Measurements from ENCODE around the gene CISTR. TPM values are rescaled to one million over a fixed set of nuclear protein-coding genes. Genes with fewer than 3 reads are reported as not detected.

Gene CISTR
- total and polyA plus RNA-seq, 2 donors (not counting 1 experiment from before 2014, with no cell fraction given) = not detected

DNA sequence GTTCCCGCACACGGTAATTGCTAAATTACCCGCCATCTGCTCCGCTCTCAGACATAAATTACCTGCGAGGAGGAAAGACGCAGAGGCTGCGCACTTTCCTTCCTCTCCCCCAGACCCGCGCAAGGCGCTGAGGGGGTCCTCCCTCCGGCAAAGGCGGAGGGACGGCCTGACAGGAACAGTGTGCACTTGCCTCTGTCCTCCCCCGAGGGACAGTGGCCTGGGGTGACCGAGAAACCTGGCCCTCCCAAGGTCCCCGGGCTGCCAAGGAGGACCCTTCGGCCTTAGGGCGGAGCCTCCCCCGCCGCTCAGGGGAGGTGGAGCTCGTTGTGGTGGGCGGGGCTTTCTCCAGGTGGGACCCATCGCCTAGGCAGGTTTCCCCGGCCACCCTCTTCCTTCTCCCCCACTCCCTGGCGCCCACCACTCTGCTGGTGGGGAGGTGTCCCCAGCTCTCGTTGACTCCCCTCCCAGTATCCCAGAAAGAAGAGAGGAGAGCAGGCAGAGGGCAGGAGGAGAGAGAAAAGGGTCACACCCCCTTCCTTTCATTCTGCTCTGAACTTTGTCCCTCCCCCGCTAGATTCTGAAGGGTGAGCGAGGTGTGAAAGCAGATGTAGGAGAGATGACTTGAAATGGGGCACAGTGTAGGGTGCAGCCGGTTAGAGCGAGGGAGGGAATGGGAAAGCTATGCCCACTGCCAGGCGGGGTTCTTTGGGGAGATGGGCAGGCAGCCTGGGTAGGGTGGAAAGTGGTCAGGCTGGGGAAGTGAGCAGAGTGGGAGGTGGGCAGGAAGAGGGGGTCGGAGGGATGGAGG, 13.2 kb downstream of the CISTR start:
- ATAC-seq (ENCODE audit: low read depth) = peak; percentile 75
- Mint-ChIP-seq H3K9me3 (ENCODE audit: insufficient read depth) (no peaks in the 10 kb centered on the region), H3K4me3 (peak overlapping the region; percentile 80), H3K27ac (no peak overlapping the region), H3K27me3 (peaks cover 64% of the 10 kb centered on the region), H3K4me1 (peaks cover 24% of the 10 kb centered on the region)
- no peaks in the 10 kb centered on the region for H3K79me2 ChIP-seq (ENCODE audit: control insufficient read depth, insufficient read depth, low read length)
- intact Hi-C loops (cut with micrococcal nuclease) = no loop called here
- no peaks in the 10 kb centered on the region for H3K36me3 ChIP-seq (replicated peaks in 1 of 2; ENCODE audit: control extremely low read depth in 1 of 2, control insufficient read depth in 1 of 2, extremely low read depth in 1 of 2, insufficient read depth in 2 of 2, low read length in 1 of 2)
- ChIA-PET POLR2A (no interaction called here), CTCF (interaction anchor here (0.9 to 11.2 kb wide), 6 partner anchors 9 to 63 kb away, joined by 4 to 191 read pairs (median 6); partner anchors contain the start of genes ATP5MC2, CALCOCO1 and CISTR)
- peaks cover 0 to 90% (median 59%) of the 10 kb centered on the region in 4 experiments for H3K27me3 ChIP-seq (replicated peaks in 1 of 4; ENCODE audit: control extremely low read depth in 1 of 4, control insufficient read depth in 3 of 4, insufficient read depth in 4 of 4, low read length in 3 of 4)
- DNase-seq = peak; percentile 58
- H3K9me3 ChIP-seq (ENCODE audit: control extremely low read depth in 1 of 3, control insufficient read depth in 2 of 3, insufficient read depth in 1 of 3, low read length in 2 of 3) = peaks cover 0 to 10% (median 0%) of the 10 kb centered on the region in 3 donors
- peak overlapping the region; percentile 50 for H3K9ac ChIP-seq (ENCODE audit: low read length)
- H3K27ac ChIP-seq (ENCODE audit: low read length in 2 of 2) = no peak overlapping the region
- H3K4me1 ChIP-seq (ENCODE audit: control insufficient read depth in 2 of 2, insufficient read depth in 2 of 2, low read length in 2 of 2) = peaks cover 27 to 33% of the 10 kb centered on the region in 2 donors
- H2AFZ ChIP-seq (ENCODE audit: insufficient read depth, low read depth, low read length, poor library complexity, severe bottlenecking) = peak overlapping the region; percentile 76
- WGBS (ENCODE audit: insufficient coverage) = 4% methylated on average over 22 of the region's 32 CpGs
- peak overlapping the region in 4 of 5 experiments; percentile 15 to 45 (median 41) for H3K4me3 ChIP-seq (ENCODE audit: control extremely low read depth in 1 of 5, extremely low read depth in 1 of 5, insufficient read depth in 1 of 5, low read depth in 2 of 5, low read length in 4 of 5)
- H4K20me1 ChIP-seq (ENCODE audit: control insufficient read depth, insufficient read depth, low read length, poor library complexity, severe bottlenecking) = no peaks in the 10 kb centered on the region
- no peak for TF ChIP-seq EZH2 (IDR thresholded peaks at IDR 0.05; ENCODE audit: borderline replicate concordance, insufficient read depth, low read depth, low read length, poor library complexity, severe bottlenecking)
- TF ChIP-seq, protein P1, sequence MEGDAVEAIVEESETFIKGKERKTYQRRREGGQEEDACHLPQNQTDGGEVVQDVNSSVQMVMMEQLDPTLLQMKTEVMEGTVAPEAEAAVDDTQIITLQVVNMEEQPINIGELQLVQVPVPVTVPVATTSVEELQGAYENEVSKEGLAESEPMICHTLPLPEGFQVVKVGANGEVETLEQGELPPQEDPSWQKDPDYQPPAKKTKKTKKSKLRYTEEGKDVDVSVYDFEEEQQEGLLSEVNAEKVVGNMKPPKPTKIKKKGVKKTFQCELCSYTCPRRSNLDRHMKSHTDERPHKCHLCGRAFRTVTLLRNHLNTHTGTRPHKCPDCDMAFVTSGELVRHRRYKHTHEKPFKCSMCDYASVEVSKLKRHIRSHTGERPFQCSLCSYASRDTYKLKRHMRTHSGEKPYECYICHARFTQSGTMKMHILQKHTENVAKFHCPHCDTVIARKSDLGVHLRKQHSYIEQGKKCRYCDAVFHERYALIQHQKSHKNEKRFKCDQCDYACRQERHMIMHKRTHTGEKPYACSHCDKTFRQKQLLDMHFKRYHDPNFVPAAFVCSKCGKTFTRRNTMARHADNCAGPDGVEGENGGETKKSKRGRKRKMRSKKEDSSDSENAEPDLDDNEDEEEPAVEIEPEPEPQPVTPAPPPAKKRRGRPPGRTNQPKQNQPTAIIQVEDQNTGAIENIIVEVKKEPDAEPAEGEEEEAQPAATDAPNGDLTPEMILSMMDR (IDR thresholded peaks at IDR 0.05) = no peak
- H3K4me2 ChIP-seq (replicated peaks; ENCODE audit: low read depth, low read length, poor library complexity, severe bottlenecking) = peak overlapping the region; percentile 81

DNA sequence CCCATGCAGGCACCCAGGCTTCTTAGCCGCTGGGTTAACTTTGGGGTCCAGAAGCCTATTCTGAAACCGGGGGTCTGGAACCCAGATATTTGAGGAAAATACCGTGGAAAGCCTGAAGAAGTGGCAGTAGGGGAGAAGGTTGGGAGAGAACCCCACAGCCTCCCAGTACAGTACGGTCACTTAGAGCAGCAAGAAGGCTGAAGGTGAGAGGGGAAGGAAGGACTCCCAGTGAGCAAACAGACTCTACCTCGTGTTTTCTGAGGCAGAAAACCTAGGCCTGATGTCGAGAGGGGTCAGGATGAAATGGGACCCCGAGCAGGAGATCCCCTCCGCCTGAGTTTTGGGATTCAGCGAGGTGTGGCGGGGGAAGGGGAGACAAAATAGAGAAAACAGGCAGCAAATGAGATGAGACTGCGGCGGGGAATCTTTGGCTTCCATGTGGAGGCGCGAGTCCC, 13.8 kb downstream of the CISTR start:
- intact Hi-C loops (cut with micrococcal nuclease) = no loop called here
- Histone ChIP-seq H3K36me3 (replicated peaks in 1 of 2; ENCODE audit: control extremely low read depth in 1 of 2, control insufficient read depth in 1 of 2, extremely low read depth in 1 of 2, insufficient read depth in 2 of 2, low read length in 1 of 2) (no peaks in the 10 kb centered on the region), H3K9me3 (ENCODE audit: control extremely low read depth in 1 of 3, control insufficient read depth in 2 of 3, insufficient read depth in 1 of 3, low read length in 2 of 3) (peaks cover 0 to 6% (median 1%) of the 10 kb centered on the region in 3 donors), H3K4me1 (ENCODE audit: control insufficient read depth in 2 of 2, insufficient read depth in 2 of 2, low read length in 2 of 2) (peaks cover 21 to 27% of the 10 kb centered on the region in 2 donors), H3K4me2 (replicated peaks; ENCODE audit: low read depth, low read length, poor library complexity, severe bottlenecking) (peak overlapping the region; percentile 81), H3K27ac (ENCODE audit: low read length in 2 of 2) (no peak overlapping the region), H2AFZ (ENCODE audit: insufficient read depth, low read depth, low read length, poor library complexity, severe bottlenecking) (peak overlapping the region; percentile 76), H3K79me2 (ENCODE audit: control insufficient read depth, insufficient read depth, low read length) (no peaks in the 10 kb centered on the region), H3K4me3 (ENCODE audit: control extremely low read depth in 1 of 5, extremely low read depth in 1 of 5, insufficient read depth in 1 of 5, low read depth in 2 of 5, low read length in 4 of 5) (peak overlapping the region in 4 of 5 experiments; percentile 15 to 45 (median 41)), H3K27me3 (replicated peaks in 1 of 4; ENCODE audit: control extremely low read depth in 1 of 4, control insufficient read depth in 3 of 4, insufficient read depth in 4 of 4, low read length in 3 of 4) (peaks cover 0 to 83% (median 56%) of the 10 kb centered on the region in 4 experiments), H4K20me1 (ENCODE audit: control insufficient read depth, insufficient read depth, low read length, poor library complexity, severe bottlenecking) (no peaks in the 10 kb centered on the region), H3K9ac (ENCODE audit: low read length) (peak overlapping the region; percentile 50)
- Mint-ChIP-seq H3K27ac (no peak overlapping the region), H3K4me1 (peaks cover 21% of the 10 kb centered on the region), H3K27me3 (peaks cover 64% of the 10 kb centered on the region), H3K9me3 (ENCODE audit: insufficient read depth) (no peaks in the 10 kb centered on the region), H3K4me3 (peak overlapping the region; percentile 80)
- ATAC-seq (ENCODE audit: low read depth) (no peak), DNase-seq (peak; percentile 24)
- WGBS (ENCODE audit: insufficient coverage) = 23% methylated on average over 11 of the region's 14 CpGs
- no peak for TF ChIP-seq EZH2 (IDR thresholded peaks at IDR 0.05; ENCODE audit: borderline replicate concordance, insufficient read depth, low read depth, low read length, poor library complexity, severe bottlenecking)
- POLR2A ChIA-PET = no interaction called here
- CTCF ChIA-PET = interaction anchor here (1.2 to 17.5 kb wide), 6 partner anchors 7 to 63 kb away, joined by 3 to 254 read pairs (median 6); partner anchors contain the start of genes ATP5MC2, CALCOCO1 and CISTR

Measured in B cell (primary cell).